ENCODE data around the gene LSM14B.

- TF ChIP-seq, protein P1, sequence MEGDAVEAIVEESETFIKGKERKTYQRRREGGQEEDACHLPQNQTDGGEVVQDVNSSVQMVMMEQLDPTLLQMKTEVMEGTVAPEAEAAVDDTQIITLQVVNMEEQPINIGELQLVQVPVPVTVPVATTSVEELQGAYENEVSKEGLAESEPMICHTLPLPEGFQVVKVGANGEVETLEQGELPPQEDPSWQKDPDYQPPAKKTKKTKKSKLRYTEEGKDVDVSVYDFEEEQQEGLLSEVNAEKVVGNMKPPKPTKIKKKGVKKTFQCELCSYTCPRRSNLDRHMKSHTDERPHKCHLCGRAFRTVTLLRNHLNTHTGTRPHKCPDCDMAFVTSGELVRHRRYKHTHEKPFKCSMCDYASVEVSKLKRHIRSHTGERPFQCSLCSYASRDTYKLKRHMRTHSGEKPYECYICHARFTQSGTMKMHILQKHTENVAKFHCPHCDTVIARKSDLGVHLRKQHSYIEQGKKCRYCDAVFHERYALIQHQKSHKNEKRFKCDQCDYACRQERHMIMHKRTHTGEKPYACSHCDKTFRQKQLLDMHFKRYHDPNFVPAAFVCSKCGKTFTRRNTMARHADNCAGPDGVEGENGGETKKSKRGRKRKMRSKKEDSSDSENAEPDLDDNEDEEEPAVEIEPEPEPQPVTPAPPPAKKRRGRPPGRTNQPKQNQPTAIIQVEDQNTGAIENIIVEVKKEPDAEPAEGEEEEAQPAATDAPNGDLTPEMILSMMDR (IDR thresholded peaks at IDR 0.05), result no peak
- peak; percentile 69 to 72 for TF ChIP-seq POLR2A (IDR thresholded peaks at IDR 0.05)
These were observed 1.1 kb upstream of the LSM14B start for GRCh38 chr20:62120990-62121775.

Data from heart left ventricle (tissue), 13 donors.